ENCODE data around the gene TENT4B.

Gene TENT4B

GRCh38 chr16:50195756-50196155 is 42.6 kb downstream of the TENT4B start:
- DNase-seq (ENCODE audit: extremely low read depth, low read depth), result no peak
- TF ChIP-seq CTCF (IDR thresholded peaks at IDR 0.05; ENCODE audit: low read depth, low read length), result no peak

- TF ChIP-seq CTCF (IDR thresholded peaks at IDR 0.05; ENCODE audit: low read depth, low read length), result no peak
- no peak for DNase-seq (ENCODE audit: extremely low read depth, low read depth)
Observed at GRCh38 chr16:50197582-50197981, 44.5 kb downstream of the TENT4B start.

GRCh38 chr16:50198802-50199403 is 45.8 kb downstream of the TENT4B start:
- TF ChIP-seq CTCF (IDR thresholded peaks at IDR 0.05; ENCODE audit: low read depth, low read length), result no peak
- DNase-seq (ENCODE audit: extremely low read depth, low read depth), result no peak

- TF ChIP-seq CTCF (IDR thresholded peaks at IDR 0.05; ENCODE audit: low read depth, low read length), result no peak
- no peak for DNase-seq (ENCODE audit: extremely low read depth, low read depth)
Observed at GRCh38 chr16:50201787-50202186, 48.7 kb downstream of the TENT4B start.

- DNase-seq (ENCODE audit: extremely low read depth, low read depth), result peak; percentile 67
- TF ChIP-seq CTCF (IDR thresholded peaks at IDR 0.05; ENCODE audit: low read depth, low read length), result no peak
Observed at GRCh38 chr16:50202926-50203624, 50.0 kb downstream of the TENT4B start.

- no peak for DNase-seq (ENCODE audit: extremely low read depth, low read depth)
- TF ChIP-seq CTCF (IDR thresholded peaks at IDR 0.05; ENCODE audit: low read depth, low read length), result no peak
Observed at GRCh38 chr16:50203681-50204080, 50.6 kb downstream of the TENT4B start.

- DNase-seq (ENCODE audit: extremely low read depth, low read depth), result no peak
Observed at GRCh38 chr16:50204453-50205108, 51.5 kb downstream of the TENT4B start.

More at GRCh38 chr16:50204453-50205108, 51.5 kb downstream of the TENT4B start:
- TF ChIP-seq CTCF (IDR thresholded peaks at IDR 0.05; ENCODE audit: low read depth, low read length), result no peak

Measured in AG09319 (cell line).